K562 (cell line): ENCODE results near the gene MAP3K20. TPM values are rescaled to one million over a fixed set of nuclear protein-coding genes. Genes with fewer than 3 reads are reported as not detected.

Source experiments
- BCL6 ChIP-seq: fragments of 250-450 bp; sonication (Bioruptor Pico); IDR thresholded peaks from 2 replicates; pipeline ENCODE4 v1.4.0; 2020
- FOXJ2 ChIP-seq: fragments of 200-800 bp; sonication (Bioruptor generic); IDR thresholded peaks from 2 replicates; pipeline ENCODE4 v1.6.1; 2016; ENCODE audit warnings: missing genetic modification characterization, missing compliant biosample characterization
- GABPB1 ChIP-seq: sonication (generic); formaldehyde crosslinking; IDR thresholded peaks from 2 replicates; pipeline ENCODE4 v1.8.0; 2022; ENCODE audit warnings: mild to moderate bottlenecking, missing genetic modification reagents
- GATAD2B ChIP-seq: fragments of 450-650 bp; IDR thresholded peaks from 2 replicates; pipeline ENCODE4 v1.6.1; 2017; ENCODE audit warnings: mild to moderate bottlenecking, borderline replicate concordance
- GTF2F1 ChIP-seq: IDR thresholded peaks from 2 replicates; pipeline ENCODE4 v1.6.1; 2011; ENCODE audit warnings: low read depth, low read length, improper control_type of control experiment
- HNRNPLL ChIP-seq: fragments of 200-400 bp; formaldehyde crosslinking; IDR thresholded peaks from 2 replicates; pipeline ENCODE4 v1.6.1; 2017; ENCODE audit warnings: low read length, low read depth, mild to moderate bottlenecking; ENCODE audit not compliant: poor library complexity, severe bottlenecking
- KDM2B ChIP-seq: fragments of 250-450 bp; sonication (Bioruptor Pico); IDR thresholded peaks from 2 replicates; pipeline ENCODE4 v1.8.0; 2021; ENCODE audit warnings: mild to moderate bottlenecking, moderate library complexity
- L3MBTL2 ChIP-seq: fragments of 450-650 bp; IDR thresholded peaks from 2 replicates; pipeline ENCODE4 v1.6.1; 2016; ENCODE audit warnings: mild to moderate bottlenecking, moderate library complexity
- MAFK ChIP-seq: IDR thresholded peaks from 2 replicates; pipeline ENCODE4 v1.6.1; 2011; ENCODE audit warnings: low read length, improper control_type of control experiment
- MEIS2 ChIP-seq: fragments of 450-650 bp; IDR thresholded peaks from 2 replicates; pipeline ENCODE4 v1.6.1; 2014; ENCODE audit warnings: mild to moderate bottlenecking; ENCODE audit not compliant: partially characterized antibody
- NFE2 ChIP-seq: IDR thresholded peaks from 2 replicates; pipeline ENCODE4 v1.6.1; 2014; ENCODE audit warnings: antibody characterized with exemption, low read depth
- NFRKB ChIP-seq: fragments of 450-650 bp; IDR thresholded peaks from 2 replicates; pipeline ENCODE4 v1.6.1; 2016; ENCODE audit warnings: low read depth
- NR2F6 ChIP-seq: fragments of 450-650 bp; formaldehyde crosslinking; IDR thresholded peaks from 2 replicates; pipeline ENCODE4 v1.4.0; 2020; ENCODE audit warnings: mild to moderate bottlenecking
- PCBP2 ChIP-seq: fragments of 200-400 bp; formaldehyde crosslinking; IDR thresholded peaks from 2 replicates; pipeline ENCODE4 v1.6.1; 2018; ENCODE audit warnings: low read length, low read depth, mild to moderate bottlenecking, moderate library complexity; ENCODE audit not compliant: poor library complexity, severe bottlenecking
- POU5F1 ChIP-seq: fragments of 150-350 bp; IDR thresholded peaks from 2 replicates; pipeline ENCODE4 v1.6.1; 2014; ENCODE audit warnings: borderline replicate concordance, low read length, low read depth, mild to moderate bottlenecking; ENCODE audit not compliant: partially characterized antibody
- RBM22 ChIP-seq: fragments of 200-400 bp; formaldehyde crosslinking; IDR thresholded peaks from 2 replicates; pipeline ENCODE4 v1.6.1; 2018; ENCODE audit warnings: low read length, low read depth; ENCODE audit not compliant: poor library complexity, severe bottlenecking
- SMC3 ChIP-seq: conservative IDR thresholded peaks from 2 replicates; pipeline ENCODE4 v1.6.1; 2011; ENCODE audit warnings: low read depth, low read length, improper control_type of control experiment; ENCODE audit not compliant: insufficient read depth
- TCFL5 ChIP-seq: fragments of 250-450 bp; sonication (Bioruptor Pico); conservative IDR thresholded peaks from 2 replicates; pipeline ENCODE4 v1.6.1; 2021; ENCODE audit warnings: mild to moderate bottlenecking, moderate library complexity, matching md5 sums
- ZBTB1 ChIP-seq: sonication (generic); formaldehyde crosslinking; IDR thresholded peaks from 2 replicates; pipeline ENCODE4 v1.8.1; 2023; ENCODE audit warnings: missing genetic modification reagents, low read depth, mild to moderate bottlenecking, borderline replicate concordance
- ZBTB8A ChIP-seq: fragments of 450-650 bp; IDR thresholded peaks from 2 replicates; pipeline ENCODE4 v1.6.1; 2018; ENCODE audit warnings: mild to moderate bottlenecking, moderate library complexity; ENCODE audit not compliant: partially characterized antibody
- ZNF165 ChIP-seq: fragments of 250-450 bp; sonication (Bioruptor Pico); IDR thresholded peaks from 2 replicates; pipeline ENCODE4 v1.4.0; 2020; ENCODE audit warnings: borderline replicate concordance
- ZNF324 ChIP-seq: fragments of 250-450 bp; sonication (Bioruptor Pico); IDR thresholded peaks from 2 replicates; pipeline ENCODE4 v1.4.0; 2020; ENCODE audit warnings: mild to moderate bottlenecking
- polyA plus RNA-seq, 8 experiments: library from polyadenylated mRNA; depleted of rRNA in 4 of 8; stranded (reverse) in 5 of 8; unstranded in 3 of 8; fragments of >200 nt; fragmentation: Nextera tagmentation in 2 of 8; fragmentation: Illumina TruSeq in 1 of 8; extraction: Ambion mirVana in 2 of 8; extraction: Trizol in 1 of 8; gene quantifications; 2 replicates each; pipeline versions ENCODE4 v1.2.1 to v1.2.3, GENCODE V29; 2011 to 2014; ENCODE audit warnings: inconsistent platforms in 1 of 8, missing spikeins in 1 of 8
- total RNA-seq, 7 experiments: library from RNA; depleted of rRNA in 6 of 7; stranded (reverse); fragments of >200 nt in 6 of 7; fragmentation: Illumina TruSeq in 2 of 7; extraction: Trizol in 2 of 7; gene quantifications; 2 replicates each; pipeline versions ENCODE4 v1.2.1 to v1.2.3, GENCODE V29; 2011 to 2021; ENCODE audit warnings: low replicate concordance in 1 of 7
- TF ChIP-seq, protein P1 (sequence below): sonication (generic); formaldehyde crosslinking; IDR thresholded peaks from 2 replicates; pipeline ENCODE4 v1.4.0; 2020; ENCODE audit warnings: mild to moderate bottlenecking, missing genetic modification reagents
- TF ChIP-seq, protein P2 (sequence below): fragments of 450-650 bp; formaldehyde crosslinking; IDR thresholded peaks from 2 replicates; pipeline ENCODE4 v1.4.0; 2020; ENCODE audit warnings: mild to moderate bottlenecking

The MAP3K20 gene
- total and polyA plus RNA-seq, 9 of the 15 experiments (the other 6 are each of a cell fraction or from before 2014, with no cell fraction given) = 9.8 to 34.2 (median 27.3) TPM

DNA sequence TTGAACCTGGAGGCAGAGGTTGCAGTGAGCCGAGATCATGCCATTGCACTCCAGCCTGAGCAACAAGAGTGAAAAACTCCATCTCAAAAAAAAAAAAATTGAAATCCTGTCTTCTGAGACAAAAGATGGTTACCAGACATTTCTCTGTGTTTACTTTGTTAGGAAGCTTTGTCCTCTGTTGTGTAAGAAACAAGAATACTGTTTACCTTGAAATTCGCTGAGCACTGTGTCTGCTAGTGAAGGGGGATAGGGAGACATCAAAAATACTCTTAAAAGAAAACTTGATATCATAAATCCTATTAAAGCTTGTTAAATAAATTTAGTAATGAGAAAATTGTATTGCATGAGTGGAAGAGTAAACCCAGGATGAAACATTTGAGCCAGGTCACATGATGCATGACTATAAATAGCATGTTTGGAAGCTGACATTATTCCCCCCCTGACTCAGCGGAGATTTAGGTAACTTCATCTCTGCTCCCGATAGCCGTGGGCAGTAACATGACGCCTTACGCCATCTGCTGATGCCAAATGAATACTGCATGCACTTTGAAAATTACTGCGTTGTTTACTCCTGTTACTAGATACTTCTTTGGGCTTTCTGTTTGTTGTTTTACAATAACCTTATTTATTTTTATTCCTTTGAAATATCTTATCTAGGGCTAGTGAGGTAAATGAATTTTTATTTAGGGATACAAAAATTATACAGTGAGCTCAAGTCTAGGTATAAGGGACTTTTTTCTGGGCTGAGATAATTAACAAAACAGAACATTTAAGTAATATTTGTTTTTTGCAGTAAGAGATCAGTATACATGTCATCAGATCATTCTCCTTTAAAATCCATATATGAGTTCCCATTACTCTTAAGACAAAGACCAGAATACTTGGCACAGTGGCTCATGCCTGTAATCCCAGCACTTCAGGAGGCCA lies 134.9 kb downstream of the MAP3K20 start (continued):
- TF ChIP-seq L3MBTL2 (peak; percentile 46), NR2F6 (no peak), TCFL5 (CRISPR knock-in tag) (no peak), ZBTB1 (CRISPR knock-in tag) (no peak), ZNF324 (CRISPR knock-in tag) (no peak), HNRNPLL (no peak), MEIS2 (peak; percentile 64), FOXJ2 (tag) (peak; percentile 75), GTF2F1 (no peak), GATAD2B (no peak), NFRKB (no peak), GABPB1 (CRISPR knock-in tag) (peak; percentile 27; the same call in 1 of the 2 replicates), ZNF165 (no peak), ZBTB8A (no peak), BCL6 (CRISPR knock-in tag) (no peak), NFE2 (peak; percentile 85), KDM2B (no peak), MAFK (peak; percentile 54; the same call in 1 of the 2 replicates), RBM22 (no peak), SMC3 (peak; percentile 95), POU5F1 (no peak), PCBP2 (no peak)
- TF ChIP-seq, protein P1, sequence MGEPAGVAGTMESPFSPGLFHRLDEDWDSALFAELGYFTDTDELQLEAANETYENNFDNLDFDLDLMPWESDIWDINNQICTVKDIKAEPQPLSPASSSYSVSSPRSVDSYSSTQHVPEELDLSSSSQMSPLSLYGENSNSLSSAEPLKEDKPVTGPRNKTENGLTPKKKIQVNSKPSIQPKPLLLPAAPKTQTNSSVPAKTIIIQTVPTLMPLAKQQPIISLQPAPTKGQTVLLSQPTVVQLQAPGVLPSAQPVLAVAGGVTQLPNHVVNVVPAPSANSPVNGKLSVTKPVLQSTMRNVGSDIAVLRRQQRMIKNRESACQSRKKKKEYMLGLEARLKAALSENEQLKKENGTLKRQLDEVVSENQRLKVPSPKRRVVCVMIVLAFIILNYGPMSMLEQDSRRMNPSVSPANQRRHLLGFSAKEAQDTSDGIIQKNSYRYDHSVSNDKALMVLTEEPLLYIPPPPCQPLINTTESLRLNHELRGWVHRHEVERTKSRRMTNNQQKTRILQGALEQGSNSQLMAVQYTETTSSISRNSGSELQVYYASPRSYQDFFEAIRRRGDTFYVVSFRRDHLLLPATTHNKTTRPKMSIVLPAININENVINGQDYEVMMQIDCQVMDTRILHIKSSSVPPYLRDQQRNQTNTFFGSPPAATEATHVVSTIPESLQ (CRISPR knock-in tag) = no peak
- TF ChIP-seq, protein P2, sequence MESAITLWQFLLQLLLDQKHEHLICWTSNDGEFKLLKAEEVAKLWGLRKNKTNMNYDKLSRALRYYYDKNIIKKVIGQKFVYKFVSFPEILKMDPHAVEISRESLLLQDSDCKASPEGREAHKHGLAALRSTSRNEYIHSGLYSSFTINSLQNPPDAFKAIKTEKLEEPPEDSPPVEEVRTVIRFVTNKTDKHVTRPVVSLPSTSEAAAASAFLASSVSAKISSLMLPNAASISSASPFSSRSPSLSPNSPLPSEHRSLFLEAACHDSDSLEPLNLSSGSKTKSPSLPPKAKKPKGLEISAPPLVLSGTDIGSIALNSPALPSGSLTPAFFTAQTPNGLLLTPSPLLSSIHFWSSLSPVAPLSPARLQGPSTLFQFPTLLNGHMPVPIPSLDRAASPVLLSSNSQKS (CRISPR knock-in tag) = no peak
